Skeletal muscle tissue (tissue), 4 donors: ENCODE measurements around the gene GLYR1. TPM values are rescaled to one million over a fixed set of nuclear protein-coding genes. Genes with fewer than 3 reads are reported as not detected.

ENCODE experiments used
- H3K27ac ChIP-seq: one replicate; pipeline ENCODE4 v1.7.0; 2013; ENCODE audit warnings: mild to moderate bottlenecking, low read depth, low read length, inconsistent platforms
- H3K27me3 ChIP-seq, 3 donors: one replicate each; pipeline ENCODE4 v1.7.0; 2013; ENCODE audit warnings: low read length in 3 of 3; ENCODE audit not compliant: control insufficient read depth in 3 of 3, insufficient read depth in 3 of 3
- H3K36me3 ChIP-seq, 3 donors: one replicate each; pipeline ENCODE4 v1.7.0; 2013; ENCODE audit warnings: low read length in 3 of 3; ENCODE audit not compliant: control insufficient read depth in 3 of 3, insufficient read depth in 3 of 3
- H3K4me1 ChIP-seq, 3 donors: one replicate each; pipeline ENCODE4 v1.7.0; 2013; ENCODE audit warnings: low read length in 3 of 3, mild to moderate bottlenecking in 3 of 3; ENCODE audit not compliant: control insufficient read depth in 3 of 3, insufficient read depth in 3 of 3
- H3K4me3 ChIP-seq, 3 donors: one replicate each; pipeline ENCODE4 v1.7.0; 2013; ENCODE audit warnings: low read length in 3 of 3
- H3K9ac ChIP-seq, 3 donors: one replicate each; pipeline ENCODE4 v1.7.0; 2013; ENCODE audit warnings: low read length in 3 of 3, mild to moderate bottlenecking in 3 of 3, moderate library complexity in 2 of 3, low read depth in 1 of 3
- H3K9me3 ChIP-seq, 3 donors: one replicate each; pipeline ENCODE4 v1.7.0; 2013; ENCODE audit warnings: low read length in 3 of 3; ENCODE audit not compliant: control insufficient read depth in 3 of 3
- total RNA-seq: library from RNA; depleted of rRNA; stranded (reverse); fragments of >200 nt; gene quantifications from one replicate; pipeline ENCODE4 v1.2.3, GENCODE V29; 2014
- donor health status: Osteomylitis.

The GLYR1 gene
- total RNA-seq, 1 donor from 2014 or later, result 25.1 TPM

GRCh38 chr16:4833584-4833983 is 13.5 kb downstream of the GLYR1 start:
- Histone ChIP-seq H3K27ac (no peak overlapping the region), H3K4me3 (no peak overlapping the region), H3K9me3 (no peaks in the 10 kb centered on the region), H3K4me1 (peaks cover 36 to 57% (median 52%) of the 10 kb centered on the region in 3 donors), H3K9ac (no peak overlapping the region), H3K36me3 (peaks cover 32 to 65% (median 59%) of the 10 kb centered on the region in 3 donors), H3K27me3 (no peaks in the 10 kb centered on the region)

- Histone ChIP-seq H3K27me3 (no peaks in the 10 kb centered on the region), H3K4me3 (no peak overlapping the region), H3K9me3 (no peaks in the 10 kb centered on the region), H3K27ac (no peak overlapping the region), H3K9ac (no peak overlapping the region), H3K4me1 (peaks cover 40 to 62% (median 58%) of the 10 kb centered on the region in 3 donors), H3K36me3 (peaks cover 29 to 63% (median 56%) of the 10 kb centered on the region in 3 donors)
Measured at GRCh38 chr16:4832698-4833343, 14.3 kb downstream of the GLYR1 start.

DNA sequence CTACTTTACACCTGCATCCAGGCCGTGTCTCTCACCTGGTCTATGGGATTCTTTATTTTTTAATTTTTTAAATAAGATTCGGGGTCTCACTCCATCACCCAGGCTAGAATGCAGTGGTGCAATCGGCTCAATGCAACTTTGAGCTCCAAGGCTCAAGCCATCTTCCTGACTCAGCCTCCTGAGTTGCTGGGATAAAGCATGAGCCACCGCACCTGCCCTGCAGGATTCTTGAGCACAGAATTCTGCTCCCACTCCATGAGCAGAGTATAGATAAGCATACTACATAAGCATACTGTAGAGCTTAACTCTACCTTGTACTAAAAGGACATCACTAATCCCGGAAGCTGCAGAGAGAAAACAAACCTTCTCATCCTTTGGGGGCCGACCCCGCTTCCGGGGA is 15.5 kb downstream of the GLYR1 start:
- no peak overlapping the region for H3K9ac ChIP-seq
- peaks cover 40 to 63% (median 60%) of the 10 kb centered on the region in 3 donors for H3K4me1 ChIP-seq
- H3K27ac ChIP-seq, result no peak overlapping the region
- no peaks in the 10 kb centered on the region for H3K27me3 ChIP-seq
- H3K9me3 ChIP-seq, result no peaks in the 10 kb centered on the region
- no peak overlapping the region for H3K4me3 ChIP-seq
- peaks cover 32 to 70% (median 56%) of the 10 kb centered on the region in 3 donors for H3K36me3 ChIP-seq

- H3K9me3 ChIP-seq, result no peaks in the 10 kb centered on the region
- peaks cover 45 to 68% (median 66%) of the 10 kb centered on the region in 3 donors for H3K4me1 ChIP-seq
- H3K27ac ChIP-seq, result peak overlapping the region; percentile 71
- no peak overlapping the region for H3K4me3 ChIP-seq
- no peaks in the 10 kb centered on the region for H3K27me3 ChIP-seq
- H3K9ac ChIP-seq, result peak overlapping the region in 2 of 3 donors; percentile 38 to 74
- peaks cover 36 to 66% (median 56%) of the 10 kb centered on the region in 3 donors for H3K36me3 ChIP-seq
Measured at GRCh38 chr16:4830408-4830807, 16.7 kb downstream of the GLYR1 start.

DNA sequence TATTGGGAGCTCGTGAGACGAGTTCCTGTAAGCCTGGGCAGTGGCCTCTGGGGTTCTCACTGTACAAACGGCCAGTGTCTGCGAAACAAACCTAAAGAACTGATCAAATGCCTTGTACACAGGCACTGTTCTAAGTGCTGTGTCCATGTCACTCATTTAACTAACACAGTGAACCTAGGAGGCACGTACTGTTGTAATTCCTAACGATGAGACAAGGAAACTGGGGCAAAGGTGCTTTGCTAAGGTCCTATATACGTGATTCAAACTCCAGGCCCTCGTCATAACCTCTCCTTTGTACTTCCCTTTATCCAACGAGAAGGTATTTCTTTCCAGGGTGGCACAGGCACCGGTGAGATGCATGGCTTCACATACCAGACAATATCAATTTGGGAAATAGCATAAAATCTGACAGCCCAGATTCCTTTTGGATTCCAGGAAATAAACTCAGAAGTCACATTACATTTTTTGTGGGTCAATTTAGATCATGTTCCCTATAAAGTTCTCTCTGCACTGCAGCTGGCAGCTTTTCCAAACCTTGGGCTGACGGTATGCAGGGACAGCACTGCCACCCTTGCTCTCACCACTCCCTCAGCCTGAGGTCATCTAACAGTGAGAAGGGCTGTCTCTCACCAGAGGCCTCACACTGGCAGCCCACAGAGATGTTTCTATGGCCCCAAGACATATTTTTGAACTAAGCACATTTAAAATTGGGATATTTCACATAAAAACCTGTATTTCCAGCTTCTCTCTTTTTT is 18.3 kb downstream of the GLYR1 start:
- H3K27me3 ChIP-seq, result no peaks in the 10 kb centered on the region

DNA sequence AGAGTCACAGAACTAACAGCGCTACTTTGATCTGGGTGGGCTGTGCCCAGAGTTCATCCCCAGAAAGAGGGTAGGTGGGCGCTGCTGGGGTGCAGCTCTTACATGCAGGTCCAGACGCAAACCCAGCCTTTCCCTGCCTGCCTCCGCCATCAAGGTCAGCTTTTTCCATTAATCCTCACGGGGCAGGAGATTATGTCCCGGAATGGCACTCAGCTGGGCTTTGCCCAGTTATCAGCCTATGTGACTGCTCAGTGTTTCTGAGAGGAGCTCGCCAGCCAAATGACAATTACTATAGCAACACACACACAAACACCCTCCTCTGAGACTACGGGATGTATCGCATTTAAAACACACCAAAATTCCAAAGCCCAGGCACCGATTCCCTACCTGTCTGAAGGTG is 20.1 kb downstream of the GLYR1 start:
- H3K9me3 ChIP-seq, result no peaks in the 10 kb centered on the region
- H3K4me1 ChIP-seq, result peaks cover 46 to 65% (median 60%) of the 10 kb centered on the region in 3 donors
- peak overlapping the region in 2 of 3 donors; percentile 23 to 51 for H3K9ac ChIP-seq
- H3K27me3 ChIP-seq, result no peaks in the 10 kb centered on the region
- H3K4me3 ChIP-seq, result peak overlapping the region in 2 of 3 donors; percentile 1 to 9
- H3K27ac ChIP-seq, result no peak overlapping the region
- H3K36me3 ChIP-seq, result peaks cover 48 to 64% (median 61%) of the 10 kb centered on the region in 3 donors

More for the DNA sequence above, 18.3 kb downstream of the GLYR1 start:
- Histone ChIP-seq H3K9ac (peak overlapping the region in 2 of 3 donors; percentile 58 to 59), H3K4me3 (no peak overlapping the region), H3K9me3 (no peaks in the 10 kb centered on the region), H3K4me1 (peaks cover 51 to 75% (median 68%) of the 10 kb centered on the region in 3 donors), H3K36me3 (peaks cover 44 to 65% (median 60%) of the 10 kb centered on the region in 3 donors), H3K27ac (peak overlapping the region; percentile 32)

DNA sequence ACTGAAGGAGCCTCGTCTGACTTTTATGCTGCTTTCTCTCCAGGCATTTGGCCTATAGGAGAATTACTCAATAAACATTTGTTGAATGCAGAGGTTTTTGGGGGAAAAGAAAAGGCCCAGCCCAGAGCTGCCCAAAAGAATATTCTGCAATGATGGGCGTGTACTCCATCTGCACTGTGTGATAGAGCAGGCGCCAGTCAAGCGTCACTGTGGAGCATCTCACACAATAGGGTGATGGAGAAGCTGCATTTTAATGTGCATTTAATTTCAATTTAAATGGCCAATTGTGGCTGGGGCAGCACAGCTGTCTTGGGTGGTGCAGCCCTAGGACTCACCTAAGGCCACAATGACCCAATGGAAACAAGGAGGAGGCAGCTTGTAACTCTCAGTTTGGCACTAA is 20.6 kb downstream of the GLYR1 start:
- Histone ChIP-seq H3K9ac (peak overlapping the region in 1 of 3 donors; percentile 51), H3K9me3 (no peaks in the 10 kb centered on the region), H3K27me3 (no peaks in the 10 kb centered on the region), H3K27ac (no peak overlapping the region), H3K4me1 (peaks cover 46 to 64% (median 60%) of the 10 kb centered on the region in 3 donors), H3K4me3 (peak overlapping the region in 1 of 3 donors; percentile 1), H3K36me3 (peaks cover 48 to 64% (median 61%) of the 10 kb centered on the region in 3 donors)

DNA sequence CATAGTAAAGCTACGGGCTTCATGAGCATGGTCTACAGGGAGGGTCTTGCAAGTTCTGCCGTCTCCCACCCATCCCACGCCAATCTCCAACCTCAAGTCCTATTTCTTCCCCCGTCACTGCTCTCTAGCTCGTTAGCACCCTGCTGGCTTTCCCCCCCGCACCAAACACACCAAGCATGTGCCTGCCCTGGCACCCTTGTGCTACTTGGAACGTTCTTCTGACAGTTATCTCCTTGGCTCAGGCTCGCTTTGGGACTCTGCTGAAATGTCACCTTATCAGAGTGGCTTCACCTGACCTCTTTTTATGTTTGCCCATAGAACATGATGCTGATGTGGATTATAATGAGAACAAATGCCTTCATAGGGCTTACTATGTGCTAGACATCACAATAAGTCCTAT is 21.9 kb downstream of the GLYR1 start:
- H3K9me3 ChIP-seq, result no peaks in the 10 kb centered on the region
- peaks cover 48 to 61% (median 60%) of the 10 kb centered on the region in 3 donors for H3K36me3 ChIP-seq
- no peak overlapping the region for H3K4me3 ChIP-seq
- H3K4me1 ChIP-seq, result peaks cover 36 to 51% (median 47%) of the 10 kb centered on the region in 3 donors
- H3K27me3 ChIP-seq, result no peaks in the 10 kb centered on the region
- H3K9ac ChIP-seq, result no peak overlapping the region
- H3K27ac ChIP-seq, result no peak overlapping the region

GRCh38 chr16:4820652-4821051 is 26.4 kb downstream of the GLYR1 start:
- Histone ChIP-seq H3K9me3 (no peaks in the 10 kb centered on the region), H3K27ac (no peak overlapping the region), H3K27me3 (no peaks in the 10 kb centered on the region), H3K4me1 (peaks cover 7 to 12% (median 10%) of the 10 kb centered on the region in 3 donors), H3K36me3 (peaks cover 56 to 66% (median 57%) of the 10 kb centered on the region in 3 donors), H3K9ac (no peak overlapping the region), H3K4me3 (no peak overlapping the region)
